ES-I3 (cell line): Measurements from ENCODE around the gene NPR3.

Experiments
- H3K36me3 ChIP-seq: 2 replicates; pipeline ENCODE4 v1.6.1; 2013; ENCODE audit warnings: mild to moderate bottlenecking, low read length, control low read depth, moderate library complexity; ENCODE audit not compliant: insufficient read depth
- H3K4me1 ChIP-seq: 2 replicates; pipeline ENCODE4 v1.6.1; 2013; ENCODE audit warnings: mild to moderate bottlenecking, control low read depth, low read length; ENCODE audit not compliant: insufficient read depth
- H3K9ac ChIP-seq: 2 replicates; pipeline ENCODE4 v1.6.1; 2013; ENCODE audit warnings: low read depth, mild to moderate bottlenecking, low read length, moderate library complexity
- H3K9me3 ChIP-seq: 2 replicates; pipeline ENCODE4 v1.6.1; 2013; ENCODE audit warnings: mild to moderate bottlenecking, low read length, moderate library complexity; ENCODE audit not compliant: control insufficient read depth, insufficient read depth

Gene NPR3

GRCh38 chr5:32722957-32723356, 11.8 kb downstream of the NPR3 start:
- H3K9me3 ChIP-seq = no peaks in the 10 kb centered on the region; the same call in 1 of the 2 replicates
- no peaks in the 10 kb centered on the region for H3K4me1 ChIP-seq
- no peak overlapping the region for H3K9ac ChIP-seq
- no peaks in the 10 kb centered on the region for H3K36me3 ChIP-seq

DNA sequence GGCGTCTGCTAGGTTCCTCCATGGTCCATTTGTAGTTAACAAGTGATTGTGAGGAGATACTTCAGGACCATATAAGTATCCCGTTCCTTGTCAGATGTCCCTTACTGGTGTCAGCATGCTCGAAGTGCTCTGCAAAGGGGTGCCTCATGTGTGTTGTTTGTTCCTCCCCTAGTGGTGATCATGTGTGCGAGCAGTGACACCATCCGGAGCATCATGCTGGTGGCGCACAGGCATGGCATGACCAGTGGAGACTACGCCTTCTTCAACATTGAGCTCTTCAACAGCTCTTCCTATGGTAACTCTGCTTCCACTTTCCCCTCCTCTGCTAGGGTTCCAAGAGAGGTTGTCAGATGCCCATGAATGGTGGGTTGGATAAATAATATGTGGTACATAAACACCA, 13.4 kb downstream of the NPR3 start:
- Histone ChIP-seq H3K9me3 (no peaks in the 10 kb centered on the region; the same call in 1 of the 2 replicates), H3K36me3 (no peaks in the 10 kb centered on the region), H3K9ac (no peak overlapping the region), H3K4me1 (no peaks in the 10 kb centered on the region)

- Histone ChIP-seq H3K4me1 (no peaks in the 10 kb centered on the region), H3K36me3 (no peaks in the 10 kb centered on the region), H3K9ac (no peak overlapping the region), H3K9me3 (no peaks in the 10 kb centered on the region; the same call in 1 of the 2 replicates)
Observed at GRCh38 chr5:32726086-32726557, 15.0 kb downstream of the NPR3 start.

- Histone ChIP-seq H3K9ac (no peak overlapping the region), H3K4me1 (no peaks in the 10 kb centered on the region), H3K9me3 (no peaks in the 10 kb centered on the region), H3K36me3 (no peaks in the 10 kb centered on the region)
Observed at GRCh38 chr5:32729651-32730050, 18.5 kb downstream of the NPR3 start.

GRCh38 chr5:32733590-32734340, 22.6 kb downstream of the NPR3 start:
- Histone ChIP-seq H3K9ac (no peak overlapping the region), H3K36me3 (no peaks in the 10 kb centered on the region), H3K9me3 (no peaks in the 10 kb centered on the region), H3K4me1 (no peaks in the 10 kb centered on the region)

DNA sequence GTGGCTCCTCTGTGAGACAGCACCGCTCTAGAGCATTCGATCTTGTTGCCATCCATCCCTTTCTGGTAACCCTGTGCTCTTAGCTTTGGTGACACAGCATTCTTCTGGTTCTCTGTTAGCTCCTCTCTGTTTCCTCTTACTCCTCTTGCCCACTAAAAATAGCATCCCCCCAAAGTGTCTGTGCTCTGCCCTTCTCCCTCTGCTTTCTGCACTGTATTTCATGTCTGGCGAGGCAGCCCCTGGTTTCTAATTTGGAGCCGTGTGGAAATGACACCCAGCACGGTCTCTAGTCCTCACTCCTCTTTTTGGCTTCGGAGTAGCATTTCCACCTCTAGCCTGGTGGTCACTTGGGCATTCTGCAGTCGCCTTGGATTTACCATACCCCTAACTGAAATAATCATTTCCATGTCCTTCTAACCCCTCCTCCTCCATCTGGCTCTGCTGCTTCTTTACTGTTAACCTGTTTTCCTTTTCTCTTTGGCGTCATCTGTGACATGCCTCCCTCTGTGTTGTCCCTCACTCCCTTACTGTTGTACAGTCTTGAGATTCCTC, 23.8 kb downstream of the NPR3 start:
- no peak overlapping the region for H3K9ac ChIP-seq
- H3K9me3 ChIP-seq = no peaks in the 10 kb centered on the region
- H3K4me1 ChIP-seq = no peaks in the 10 kb centered on the region
- no peaks in the 10 kb centered on the region for H3K36me3 ChIP-seq

DNA sequence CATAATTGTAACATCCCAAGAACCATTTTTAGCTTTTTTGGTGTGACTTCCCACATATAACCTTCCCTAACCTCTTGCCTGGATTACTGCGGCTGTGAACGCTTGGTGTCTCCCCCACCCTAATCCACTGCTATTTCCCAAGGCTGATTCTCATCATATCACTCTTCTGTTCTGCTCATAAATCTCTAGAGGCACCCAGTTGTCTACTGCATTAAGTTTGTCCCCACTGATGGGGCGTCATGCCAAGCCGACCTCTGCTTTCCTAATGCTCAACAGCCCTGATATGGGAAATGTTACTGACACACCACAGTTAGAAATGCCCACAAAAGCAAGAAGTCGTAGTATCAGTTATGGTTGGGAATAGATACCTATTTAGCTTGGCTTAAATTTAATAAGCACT, 24.4 kb downstream of the NPR3 start:
- Histone ChIP-seq H3K4me1 (no peaks in the 10 kb centered on the region), H3K9ac (no peak overlapping the region), H3K36me3 (no peaks in the 10 kb centered on the region), H3K9me3 (no peaks in the 10 kb centered on the region)

DNA sequence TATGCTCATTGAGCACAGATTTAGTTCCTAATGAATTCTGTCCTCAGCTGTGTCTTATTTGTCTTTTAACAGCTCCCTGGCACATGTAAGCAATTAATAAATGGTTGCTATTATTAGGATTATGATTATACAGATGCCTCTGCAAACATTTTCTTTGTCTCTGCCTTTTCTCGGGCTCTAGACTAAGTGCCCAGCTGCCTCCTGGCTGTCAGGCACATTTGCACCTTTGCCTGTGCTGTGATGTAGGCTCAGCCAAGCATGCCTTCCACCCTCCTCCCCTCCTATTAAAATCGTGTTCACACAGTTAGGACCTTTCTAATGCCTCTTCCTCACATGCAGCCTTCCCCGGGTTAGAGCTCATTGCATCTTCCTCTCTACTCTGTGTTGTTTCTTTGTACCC, 25.7 kb downstream of the NPR3 start:
- H3K9ac ChIP-seq = no peak overlapping the region
- no peaks in the 10 kb centered on the region for H3K9me3 ChIP-seq
- H3K36me3 ChIP-seq = no peaks in the 10 kb centered on the region
- H3K4me1 ChIP-seq = no peaks in the 10 kb centered on the region

DNA sequence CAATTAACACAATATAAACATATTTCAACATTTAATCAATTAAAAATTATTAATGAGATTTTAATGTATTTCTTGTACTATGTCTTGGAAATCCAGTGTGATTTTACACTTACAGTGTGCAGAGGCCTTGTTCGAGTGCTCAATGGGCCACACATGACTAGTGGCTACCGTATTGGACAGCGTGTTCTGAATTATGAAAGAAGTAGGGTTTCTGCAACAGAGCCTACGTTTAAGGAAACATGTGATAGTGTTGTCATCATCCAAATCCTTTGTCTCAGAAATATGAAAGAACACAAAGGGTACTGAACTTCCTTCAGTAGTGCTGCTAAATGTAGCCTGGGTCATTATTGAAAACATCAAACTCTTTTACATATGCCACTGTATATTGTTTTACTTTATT, 29.5 kb downstream of the NPR3 start:
- Histone ChIP-seq H3K9ac (no peak overlapping the region), H3K9me3 (no peaks in the 10 kb centered on the region), H3K4me1 (no peaks in the 10 kb centered on the region), H3K36me3 (no peaks in the 10 kb centered on the region)

GRCh38 chr5:32745317-32745716, 34.2 kb downstream of the NPR3 start:
- Histone ChIP-seq H3K36me3 (no peaks in the 10 kb centered on the region), H3K9me3 (no peaks in the 10 kb centered on the region), H3K4me1 (no peaks in the 10 kb centered on the region), H3K9ac (no peak overlapping the region)

DNA sequence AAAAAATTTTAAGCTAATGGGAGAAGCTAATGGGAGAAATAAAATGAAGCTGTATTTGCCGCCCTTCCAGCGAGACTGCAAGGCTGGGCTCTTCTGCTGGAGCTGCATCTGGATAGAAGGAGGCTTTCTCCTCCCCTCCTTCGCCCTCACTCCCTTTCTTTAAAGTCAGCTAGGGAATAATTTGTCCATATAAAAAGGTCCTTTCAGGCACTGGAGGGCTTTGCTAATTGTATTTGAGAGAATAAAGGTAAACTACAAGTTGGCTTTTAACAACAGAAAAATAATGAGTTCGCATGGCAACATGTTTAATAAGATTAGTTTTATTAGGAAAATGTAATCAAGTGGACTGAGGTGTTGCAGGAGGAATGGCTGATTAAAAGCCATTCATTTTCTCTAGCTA, 41.3 kb downstream of the NPR3 start:
- no peaks in the 10 kb centered on the region for H3K36me3 ChIP-seq
- no peak overlapping the region for H3K9ac ChIP-seq
- H3K9me3 ChIP-seq = no peaks in the 10 kb centered on the region
- no peaks in the 10 kb centered on the region for H3K4me1 ChIP-seq

GRCh38 chr5:32753051-32753450, 41.9 kb downstream of the NPR3 start:
- H3K9ac ChIP-seq = no peak overlapping the region
- no peaks in the 10 kb centered on the region for H3K9me3 ChIP-seq
- H3K4me1 ChIP-seq = no peaks in the 10 kb centered on the region
- no peaks in the 10 kb centered on the region for H3K36me3 ChIP-seq

DNA sequence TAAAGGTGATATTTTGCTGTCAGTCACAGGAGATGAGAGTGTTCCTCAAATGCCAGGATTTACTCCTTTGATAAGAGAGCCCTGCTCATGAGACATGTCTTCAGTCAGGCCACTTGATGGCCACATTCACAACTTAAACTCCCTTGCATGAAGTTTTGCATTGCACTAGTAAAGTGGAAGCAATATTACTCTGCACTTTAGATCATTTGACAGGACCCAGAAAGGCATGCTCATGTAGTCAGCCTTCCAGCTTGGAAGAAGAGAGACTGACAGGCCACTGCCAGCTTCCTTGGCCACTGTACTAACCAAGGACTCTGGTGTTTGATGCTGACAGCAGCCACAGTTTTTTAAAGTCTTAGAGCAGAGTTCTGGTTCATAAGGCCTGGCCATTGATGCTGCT, 42.6 kb downstream of the NPR3 start:
- Histone ChIP-seq H3K9ac (no peak overlapping the region), H3K9me3 (no peaks in the 10 kb centered on the region), H3K4me1 (no peaks in the 10 kb centered on the region), H3K36me3 (no peaks in the 10 kb centered on the region)

DNA sequence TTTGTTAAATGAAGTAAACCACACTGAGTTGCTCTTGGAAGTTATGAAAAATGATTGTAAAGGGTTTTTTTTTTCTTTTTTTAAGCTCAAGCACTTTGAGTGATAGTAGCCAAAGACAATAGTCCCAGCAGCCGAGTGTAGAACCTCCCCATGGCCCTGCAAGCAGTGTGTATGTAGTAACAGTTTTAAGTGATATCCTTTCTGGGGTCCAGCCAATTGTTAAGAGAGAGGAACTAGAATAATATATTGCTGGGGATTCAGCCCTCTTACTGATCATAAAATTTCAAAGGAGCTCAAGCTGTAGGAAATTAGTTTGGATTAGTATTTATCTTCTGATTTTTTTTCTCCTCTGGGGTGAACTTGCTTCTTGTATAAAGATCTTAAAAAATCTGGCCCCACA, 43.2 kb downstream of the NPR3 start:
- H3K36me3 ChIP-seq = no peaks in the 10 kb centered on the region
- no peaks in the 10 kb centered on the region for H3K9me3 ChIP-seq
- no peak overlapping the region for H3K9ac ChIP-seq
- no peaks in the 10 kb centered on the region for H3K4me1 ChIP-seq

DNA sequence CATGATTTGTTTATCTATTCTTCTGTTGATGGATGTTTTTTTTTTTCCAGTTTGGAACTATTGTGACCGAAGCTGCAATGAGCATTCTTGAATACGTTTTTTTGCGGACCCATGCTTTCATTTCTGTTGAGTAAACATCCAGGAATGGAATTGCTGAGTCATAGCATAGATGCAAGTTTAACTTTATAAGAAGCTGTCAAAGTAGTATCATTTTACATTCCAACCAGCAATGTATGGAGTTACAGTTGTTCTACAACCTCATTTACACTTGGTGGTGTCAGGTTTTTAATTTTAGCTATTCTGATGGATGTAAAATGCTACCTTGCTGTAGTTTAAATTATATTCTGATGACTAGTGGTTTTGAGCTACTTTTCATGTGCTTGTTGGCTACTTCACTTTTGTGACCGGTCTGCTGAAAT, 49.0 kb downstream of the NPR3 start:
- H3K9ac ChIP-seq = no peak overlapping the region

More for the DNA sequence above, 49.0 kb downstream of the NPR3 start:
- Histone ChIP-seq H3K4me1 (no peaks in the 10 kb centered on the region), H3K9me3 (no peaks in the 10 kb centered on the region), H3K36me3 (no peaks in the 10 kb centered on the region)
